Muscle layer of duodenum (tissue), 2 donors: ENCODE measurements around the gene RMND5B.
"Not testable (repeated sequence)": the region's sequence is repeated elsewhere in the genome, so short reads cannot be mapped to it uniquely, and the experiment has no call there.

ENCODE experiments used
- H3K27ac ChIP-seq: one replicate; pipeline ENCODE4 v1.7.0; 2013; ENCODE audit warnings: mild to moderate bottlenecking, low read length
- H3K27me3 ChIP-seq: one replicate; pipeline ENCODE4 v1.7.0; 2013; ENCODE audit warnings: low read depth, mild to moderate bottlenecking, control low read depth, low read length
- H3K36me3 ChIP-seq, 2 donors: one replicate each; pipeline ENCODE4 v1.7.0; 2013; ENCODE audit warnings: low read length in 2 of 2, control low read depth in 1 of 2, mild to moderate bottlenecking in 1 of 2; ENCODE audit not compliant: insufficient read depth in 2 of 2, control insufficient read depth in 1 of 2
- H3K4me1 ChIP-seq, 2 donors: one replicate each; pipeline ENCODE4 v1.7.0; 2013; ENCODE audit warnings: low read length in 2 of 2, mild to moderate bottlenecking in 2 of 2, control low read depth in 1 of 2, moderate library complexity in 1 of 2; ENCODE audit not compliant: insufficient read depth in 2 of 2, control insufficient read depth in 1 of 2
- H3K4me3 ChIP-seq, 2 donors: one replicate each; pipeline ENCODE4 v1.7.0; 2013; ENCODE audit warnings: low read length in 2 of 2, low read depth in 1 of 2, mild to moderate bottlenecking in 1 of 2
- H3K9me3 ChIP-seq, 2 donors: one replicate each; pipeline ENCODE4 v1.7.0; 2013; ENCODE audit warnings: low read length in 2 of 2, control low read depth in 1 of 2, mild to moderate bottlenecking in 1 of 2; ENCODE audit not compliant: control insufficient read depth in 1 of 2
- donor health status: healthy.

The RMND5B gene

GRCh38 chr5:178196986-178197385 is 66.2 kb downstream of the RMND5B start:
- no peaks in the 10 kb centered on the region for H3K27me3 ChIP-seq
- no peaks in the 10 kb centered on the region for H3K4me1 ChIP-seq
- no peaks in the 10 kb centered on the region for H3K9me3 ChIP-seq

GRCh38 chr5:178198151-178198550 is 67.3 kb downstream of the RMND5B start:
- not testable (repeated sequence) for H3K36me3 ChIP-seq

More at GRCh38 chr5:178196986-178197385, 66.2 kb downstream of the RMND5B start:
- H3K27ac ChIP-seq = no peak overlapping the region
- no peaks in the 10 kb centered on the region for H3K36me3 ChIP-seq
- no peak overlapping the region for H3K4me3 ChIP-seq

GRCh38 chr5:178198706-178199105 is 67.9 kb downstream of the RMND5B start:
- H3K27ac ChIP-seq = no peak overlapping the region
- no peaks in the 10 kb centered on the region for H3K4me1 ChIP-seq
- H3K36me3 ChIP-seq = no peaks in the 10 kb centered on the region
- H3K4me3 ChIP-seq = no peak overlapping the region
- H3K27me3 ChIP-seq = no peaks in the 10 kb centered on the region
- H3K9me3 ChIP-seq = no peaks in the 10 kb centered on the region

More at GRCh38 chr5:178198151-178198550, 67.3 kb downstream of the RMND5B start:
- not testable (repeated sequence) for H3K4me3 ChIP-seq, H3K27ac ChIP-seq, H3K27me3 ChIP-seq, H3K9me3 ChIP-seq, H3K4me1 ChIP-seq

- Histone ChIP-seq H3K4me1 (no peaks in the 10 kb centered on the region), H3K27ac (no peak overlapping the region), H3K9me3 (no peaks in the 10 kb centered on the region), H3K27me3 (no peaks in the 10 kb centered on the region), H3K36me3 (no peaks in the 10 kb centered on the region), H3K4me3 (no peak overlapping the region)
Observed at GRCh38 chr5:178199581-178200434, 69.0 kb downstream of the RMND5B start.
